Measurements from ENCODE around the gene CBLN1.

DNA sequence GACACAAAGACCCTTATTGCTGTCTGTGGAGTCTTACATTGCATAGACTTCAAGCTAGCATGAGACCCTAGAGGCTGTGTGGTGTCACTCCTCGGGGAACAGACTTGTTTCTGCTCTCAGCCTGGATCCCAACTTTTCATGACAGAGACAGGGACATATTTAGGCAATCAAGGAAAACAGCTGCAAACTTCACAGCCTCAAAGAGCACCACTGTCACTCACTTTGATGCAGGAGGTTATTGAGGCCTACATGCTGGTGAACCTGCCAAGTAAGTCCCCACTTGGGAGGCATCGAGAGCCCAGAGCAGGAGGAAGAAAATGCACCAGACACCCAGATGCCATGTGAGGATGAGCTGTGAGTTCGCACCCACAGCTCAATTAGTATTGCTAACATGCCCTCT, 10.3 kb downstream of the CBLN1 start:
- TF ChIP-seq, protein P1, sequence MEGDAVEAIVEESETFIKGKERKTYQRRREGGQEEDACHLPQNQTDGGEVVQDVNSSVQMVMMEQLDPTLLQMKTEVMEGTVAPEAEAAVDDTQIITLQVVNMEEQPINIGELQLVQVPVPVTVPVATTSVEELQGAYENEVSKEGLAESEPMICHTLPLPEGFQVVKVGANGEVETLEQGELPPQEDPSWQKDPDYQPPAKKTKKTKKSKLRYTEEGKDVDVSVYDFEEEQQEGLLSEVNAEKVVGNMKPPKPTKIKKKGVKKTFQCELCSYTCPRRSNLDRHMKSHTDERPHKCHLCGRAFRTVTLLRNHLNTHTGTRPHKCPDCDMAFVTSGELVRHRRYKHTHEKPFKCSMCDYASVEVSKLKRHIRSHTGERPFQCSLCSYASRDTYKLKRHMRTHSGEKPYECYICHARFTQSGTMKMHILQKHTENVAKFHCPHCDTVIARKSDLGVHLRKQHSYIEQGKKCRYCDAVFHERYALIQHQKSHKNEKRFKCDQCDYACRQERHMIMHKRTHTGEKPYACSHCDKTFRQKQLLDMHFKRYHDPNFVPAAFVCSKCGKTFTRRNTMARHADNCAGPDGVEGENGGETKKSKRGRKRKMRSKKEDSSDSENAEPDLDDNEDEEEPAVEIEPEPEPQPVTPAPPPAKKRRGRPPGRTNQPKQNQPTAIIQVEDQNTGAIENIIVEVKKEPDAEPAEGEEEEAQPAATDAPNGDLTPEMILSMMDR (conservative IDR thresholded peaks at IDR 0.05) = no peak
- no peak for TF ChIP-seq EZH2 (IDR thresholded peaks at IDR 0.05; ENCODE audit: low read depth)
